HG03108 (cell line): Measurements from ENCODE around the gene HOXB8.
A peak's percentile ranks its signal among the peaks of the same experiment; 100 is the strongest.

Source experiments
- ATAC-seq: cut with Tn5 transposase; IDR thresholded peaks from one replicate; pipeline ENCODE4 v1.9.1; 2021; ENCODE audit warnings: moderate library complexity; ENCODE audit not compliant: unreplicated experiment

The HOXB8 gene

DNA sequence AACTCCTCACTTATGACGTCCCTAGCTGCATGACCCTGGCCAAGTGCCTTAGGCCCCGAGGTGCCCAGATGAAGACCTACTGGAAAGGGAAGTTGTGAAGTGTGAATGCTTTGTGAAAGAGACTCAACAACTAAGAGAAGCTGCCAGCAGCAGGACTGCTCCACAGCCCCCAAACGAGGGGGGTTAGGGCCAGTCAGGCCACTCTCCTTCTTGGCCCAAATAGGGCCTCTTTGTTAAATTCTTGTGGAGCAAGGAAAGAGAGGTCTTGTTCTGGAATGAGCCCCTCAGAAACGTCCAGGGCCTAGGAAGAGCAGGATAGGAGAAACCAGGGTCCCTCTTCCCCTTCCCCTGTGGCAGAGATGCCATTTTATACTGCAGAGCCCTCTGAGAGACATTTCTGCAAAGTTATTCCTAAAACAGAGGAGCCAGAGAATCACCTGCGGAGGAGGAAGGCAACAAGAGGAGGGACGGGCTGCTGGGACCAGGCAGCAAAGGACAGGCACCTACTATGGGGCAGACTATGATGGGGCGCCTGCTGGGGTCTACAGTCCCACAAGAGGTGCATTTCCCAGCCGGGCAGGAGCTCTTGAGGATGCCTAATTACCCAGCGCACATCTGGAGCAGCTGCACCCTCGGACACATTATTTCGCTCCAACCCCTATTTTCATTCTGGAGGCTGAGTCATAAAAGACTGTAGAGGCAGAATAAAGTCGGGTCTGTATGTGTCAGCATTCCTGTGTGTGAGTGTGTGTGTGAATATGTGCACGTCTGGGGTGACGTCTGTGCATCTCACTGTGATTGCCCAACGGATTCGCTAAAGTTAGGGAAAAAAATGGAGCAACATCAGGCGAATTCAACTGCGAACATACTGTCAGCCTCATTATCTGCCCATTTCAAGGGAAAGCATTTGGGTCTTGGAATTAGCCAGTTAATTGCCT lies 22.5 kb upstream of the HOXB8 start:
- ATAC-seq: no peak

DNA sequence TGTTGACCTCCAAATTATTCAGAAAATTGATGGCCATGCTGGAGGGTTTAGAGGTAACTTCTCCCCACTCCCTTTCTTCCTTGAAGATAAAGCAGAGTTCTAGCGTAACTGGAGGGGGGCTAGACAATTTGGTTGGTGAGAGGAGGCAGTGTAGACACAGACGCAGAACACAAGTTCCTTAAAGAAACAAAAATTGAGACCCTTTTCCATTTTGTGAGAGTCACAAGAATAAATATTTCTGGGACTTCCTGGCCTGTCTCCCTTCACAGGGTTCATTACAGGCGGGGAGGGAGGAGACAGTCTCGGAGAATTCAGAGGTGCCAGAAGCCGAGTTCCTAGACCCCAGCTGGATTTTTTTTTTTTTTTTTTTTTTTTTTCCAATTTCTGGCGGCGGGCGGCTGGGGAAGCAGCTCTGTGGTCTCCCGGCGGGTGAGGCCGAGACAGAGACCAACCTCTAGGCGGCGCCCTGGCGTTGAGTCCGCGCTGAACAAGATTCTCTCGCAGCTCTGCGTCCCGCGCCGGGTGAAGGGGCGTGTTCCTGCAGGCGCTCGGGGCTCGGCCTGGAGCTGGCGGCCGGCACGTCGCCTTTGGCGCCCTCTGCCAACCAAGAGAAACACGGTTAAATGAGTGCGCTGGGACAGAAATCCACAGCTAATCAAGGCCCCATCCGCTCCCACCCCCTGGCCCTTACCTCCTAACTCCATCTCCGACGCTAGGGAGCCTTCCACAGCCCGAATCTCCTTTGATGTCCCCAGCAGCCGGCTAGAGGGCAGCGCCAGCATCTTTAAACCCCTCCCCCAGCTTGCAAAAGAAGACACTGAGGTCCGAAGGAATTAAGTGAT lies 21.3 kb upstream of the HOXB8 start:
- ATAC-seq: peak; percentile 52

DNA sequence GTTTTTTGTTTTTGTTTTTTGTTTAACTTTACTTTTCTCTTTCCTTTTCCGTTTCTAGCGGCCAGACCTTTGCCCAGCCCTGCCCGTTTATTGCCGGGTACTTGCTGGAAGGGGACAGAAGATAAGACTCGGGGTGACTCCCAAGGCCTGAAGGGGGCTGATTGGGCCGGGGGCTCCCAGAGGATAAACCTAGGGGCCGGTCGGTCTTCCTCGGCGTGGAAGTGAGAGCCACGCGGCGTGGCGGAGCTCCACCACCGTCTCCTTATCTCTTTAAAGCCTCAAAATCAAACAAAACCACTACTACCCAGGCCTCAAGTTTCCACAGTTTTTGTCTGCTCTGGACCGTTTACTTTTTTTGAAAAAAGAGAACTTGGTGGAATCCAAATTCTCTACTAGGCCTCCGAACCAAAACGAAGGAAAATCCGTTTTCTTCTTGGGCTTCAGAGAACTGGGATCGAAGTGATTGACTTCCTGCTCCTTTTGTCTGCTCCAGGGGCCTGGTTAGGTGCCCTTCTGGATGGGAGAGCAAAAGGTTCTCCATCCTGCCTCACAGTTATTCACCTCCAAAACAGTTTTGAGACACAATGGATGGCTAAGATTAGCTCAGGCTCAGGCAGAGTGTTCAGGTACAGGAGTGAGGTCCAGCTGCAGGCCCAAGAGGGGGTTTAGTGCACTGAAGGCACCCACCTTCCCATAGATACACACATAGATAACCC lies 19.6 kb upstream of the HOXB8 start:
- no peak for ATAC-seq

DNA sequence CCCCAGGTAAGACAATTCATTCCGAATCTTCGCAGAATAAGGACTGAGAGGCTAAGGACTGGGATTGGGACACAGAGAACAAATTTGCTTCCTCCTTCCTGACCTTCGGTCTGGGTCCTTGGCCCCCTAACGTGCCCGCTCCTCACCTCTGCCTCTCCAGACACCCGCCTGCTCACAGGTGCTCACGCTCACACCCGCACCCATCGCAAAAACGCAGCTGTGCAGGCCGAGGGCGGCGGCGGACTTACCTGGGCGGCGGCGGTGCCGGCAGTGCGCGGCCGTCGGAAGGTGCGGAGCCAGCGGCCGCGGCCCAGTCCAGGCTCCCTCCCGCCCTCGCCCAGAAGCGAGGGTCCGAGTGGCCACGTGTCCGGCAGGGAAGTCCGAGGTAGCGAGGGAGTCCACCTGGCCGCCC lies 18.2 kb upstream of the HOXB8 start:
- ATAC-seq: no peak

DNA sequence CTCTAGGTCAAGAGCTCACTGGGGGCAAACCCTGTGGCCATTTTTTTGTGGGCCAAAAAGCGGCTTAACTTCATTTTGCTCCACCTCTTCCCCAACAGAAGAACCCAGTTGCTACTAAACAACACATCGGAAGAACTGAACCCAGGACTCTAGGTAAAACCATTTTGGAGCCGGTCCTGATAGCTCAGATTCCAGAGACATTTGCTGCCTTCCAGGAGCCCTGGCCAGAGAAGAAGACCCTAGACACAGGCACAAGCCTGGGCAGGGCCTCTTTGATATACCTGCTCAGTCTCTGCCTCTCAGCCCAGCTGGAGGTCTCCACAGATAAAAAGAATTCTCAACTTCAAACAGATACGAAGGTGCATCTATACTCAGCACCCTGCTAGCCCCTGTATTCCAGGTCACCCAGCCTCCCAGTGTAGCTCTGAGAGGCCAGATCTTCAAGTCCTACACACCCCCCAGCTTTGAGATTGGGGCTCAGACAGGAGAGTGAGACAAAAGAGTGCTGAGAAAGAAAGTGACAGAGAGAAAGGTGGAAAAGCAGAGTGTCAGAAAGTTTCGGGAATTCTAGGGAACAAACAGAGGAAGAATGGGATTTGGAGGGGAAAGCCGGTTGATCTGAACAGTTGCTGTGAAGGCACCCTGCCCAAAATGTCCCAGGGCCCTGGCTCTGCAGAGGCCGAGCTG lies 17.6 kb upstream of the HOXB8 start:
- ATAC-seq: no peak

DNA sequence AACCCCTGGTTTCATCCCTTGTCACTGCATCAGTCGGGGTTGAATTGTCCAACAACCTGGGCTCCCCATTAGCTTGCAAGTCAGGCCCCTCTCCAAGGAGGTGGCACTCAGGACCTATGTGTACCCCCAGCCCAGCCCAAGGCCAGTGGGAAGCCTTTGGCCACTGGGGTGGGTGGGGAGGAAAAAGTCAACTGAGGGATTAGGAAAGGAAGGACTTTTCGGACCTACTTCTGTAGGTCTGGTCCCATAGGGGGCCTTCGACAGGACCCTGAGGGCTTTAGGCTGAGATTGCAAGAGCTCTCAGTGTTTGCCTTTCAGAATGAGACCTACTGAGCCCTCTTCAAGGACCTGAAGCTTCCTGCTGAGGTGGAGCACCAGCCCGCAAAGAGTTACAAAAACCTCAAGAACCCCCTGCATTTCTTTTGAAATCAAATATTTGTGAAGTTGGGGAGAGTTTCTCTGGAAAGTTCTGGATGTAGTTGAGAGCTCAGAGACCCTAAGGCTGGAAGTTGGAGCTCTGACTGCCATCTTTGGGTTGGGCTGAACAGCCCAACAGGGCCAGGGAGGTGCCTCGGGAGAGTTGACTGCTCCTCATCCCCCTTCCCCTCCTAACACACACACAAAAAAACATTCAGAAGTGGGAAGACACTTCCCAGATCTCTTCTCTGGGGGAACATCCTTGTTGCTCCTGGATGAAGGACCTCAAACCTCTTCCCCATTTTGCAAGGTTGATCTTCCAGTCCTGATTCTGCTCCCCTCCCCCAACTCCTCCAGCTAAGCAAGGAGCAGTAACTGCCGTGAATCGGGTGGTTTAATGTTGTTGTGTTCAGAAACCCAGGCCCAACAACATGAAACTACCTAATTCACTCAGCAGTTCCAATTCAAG lies 16.8 kb upstream of the HOXB8 start:
- no peak for ATAC-seq

DNA sequence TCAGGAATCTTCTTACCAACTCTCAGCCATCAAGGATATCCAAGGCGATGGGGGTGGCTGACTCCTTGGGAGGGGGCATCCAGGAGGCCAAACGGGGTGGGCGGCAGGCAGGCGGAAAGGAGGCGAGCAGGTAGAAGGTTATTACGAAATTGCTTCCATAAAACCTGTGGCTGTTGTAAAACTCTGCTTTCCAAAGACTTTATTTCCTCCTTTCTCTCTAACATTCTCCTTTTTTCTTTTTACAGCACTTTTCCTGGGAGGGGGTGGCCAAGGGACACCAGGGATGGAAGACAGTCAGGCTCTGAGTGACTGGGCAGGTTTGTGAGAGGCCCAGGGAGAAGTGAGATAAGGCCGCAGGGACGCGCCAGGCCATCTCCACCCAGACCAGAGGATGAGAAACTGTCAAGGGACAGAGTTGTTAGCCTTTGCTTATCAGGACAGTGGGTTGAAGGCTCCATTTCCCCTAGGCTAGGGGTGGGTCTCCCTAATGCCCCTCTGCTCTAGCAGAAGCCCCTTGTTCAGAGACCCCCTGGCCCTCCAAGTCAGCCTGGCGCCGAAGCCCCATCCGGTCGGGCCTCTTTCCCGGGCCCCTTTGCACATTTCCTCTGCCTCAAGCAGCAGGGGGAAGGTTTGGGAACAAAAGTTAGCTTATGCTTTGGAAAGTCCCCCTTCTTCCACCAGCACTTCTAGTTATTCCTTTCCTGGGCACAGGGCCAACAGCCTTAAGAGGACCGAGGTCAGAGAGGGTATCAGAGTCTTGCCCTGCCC lies 16.0 kb upstream of the HOXB8 start:
- ATAC-seq: no peak

DNA sequence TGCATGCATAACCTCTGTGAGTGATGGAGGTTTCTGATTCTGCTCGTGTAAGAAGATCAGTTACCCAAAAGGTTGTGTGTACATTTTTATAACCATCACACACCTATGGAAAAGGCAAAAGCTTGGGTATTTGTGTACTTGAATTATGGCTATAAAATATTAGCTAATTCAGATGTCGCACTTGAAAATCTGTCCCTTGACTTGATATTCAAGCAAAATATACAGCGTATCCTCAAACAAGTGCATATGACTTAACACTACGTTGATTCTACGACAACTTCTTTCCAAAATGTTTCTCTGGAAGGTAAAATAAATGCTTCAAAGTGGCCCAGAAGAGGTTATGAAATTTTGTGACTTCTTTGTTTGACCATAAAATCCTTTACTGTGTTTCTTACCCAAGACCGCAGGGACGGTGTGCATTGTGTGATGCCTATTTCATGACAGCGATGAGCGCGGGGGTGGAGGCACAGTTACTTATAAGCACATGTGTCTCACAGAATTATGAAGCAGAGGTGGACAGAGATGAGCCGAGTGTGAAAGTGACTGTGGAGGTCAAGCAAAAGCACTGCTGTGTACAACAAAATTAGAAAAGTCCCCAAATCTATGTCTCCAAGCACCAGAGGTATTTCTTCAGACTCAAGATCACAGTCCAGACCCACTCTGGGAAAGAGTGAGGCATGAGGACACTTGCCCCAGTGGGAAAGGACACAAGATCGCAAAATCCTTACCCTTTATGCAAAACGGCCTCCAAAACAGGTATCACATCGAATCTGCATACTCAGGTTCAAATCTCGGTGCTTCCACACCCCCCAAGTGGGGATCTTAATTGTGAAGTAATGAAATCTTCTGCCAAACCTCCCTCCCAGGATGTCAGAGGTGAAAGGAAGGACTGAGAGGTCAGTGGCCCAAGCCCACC lies 15.2 kb upstream of the HOXB8 start:
- no peak for ATAC-seq

DNA sequence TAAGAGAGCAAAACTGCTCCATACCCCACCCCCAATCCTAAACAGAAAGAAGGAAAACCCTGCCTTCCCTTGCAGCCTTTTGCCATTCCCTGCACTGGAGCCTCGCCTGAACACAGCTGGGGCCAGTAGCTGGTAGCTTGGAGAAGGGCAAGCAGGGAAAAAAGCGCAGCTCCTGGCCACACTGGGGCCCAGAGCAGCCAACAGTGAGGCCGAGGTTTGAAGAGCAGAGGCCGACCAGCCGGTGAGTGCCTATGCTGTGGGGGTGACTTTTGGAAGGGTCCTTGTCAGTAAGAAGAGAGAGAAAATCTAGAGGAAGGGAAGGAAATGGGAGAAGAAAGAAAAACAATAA lies 14.3 kb upstream of the HOXB8 start:
- no peak for ATAC-seq

DNA sequence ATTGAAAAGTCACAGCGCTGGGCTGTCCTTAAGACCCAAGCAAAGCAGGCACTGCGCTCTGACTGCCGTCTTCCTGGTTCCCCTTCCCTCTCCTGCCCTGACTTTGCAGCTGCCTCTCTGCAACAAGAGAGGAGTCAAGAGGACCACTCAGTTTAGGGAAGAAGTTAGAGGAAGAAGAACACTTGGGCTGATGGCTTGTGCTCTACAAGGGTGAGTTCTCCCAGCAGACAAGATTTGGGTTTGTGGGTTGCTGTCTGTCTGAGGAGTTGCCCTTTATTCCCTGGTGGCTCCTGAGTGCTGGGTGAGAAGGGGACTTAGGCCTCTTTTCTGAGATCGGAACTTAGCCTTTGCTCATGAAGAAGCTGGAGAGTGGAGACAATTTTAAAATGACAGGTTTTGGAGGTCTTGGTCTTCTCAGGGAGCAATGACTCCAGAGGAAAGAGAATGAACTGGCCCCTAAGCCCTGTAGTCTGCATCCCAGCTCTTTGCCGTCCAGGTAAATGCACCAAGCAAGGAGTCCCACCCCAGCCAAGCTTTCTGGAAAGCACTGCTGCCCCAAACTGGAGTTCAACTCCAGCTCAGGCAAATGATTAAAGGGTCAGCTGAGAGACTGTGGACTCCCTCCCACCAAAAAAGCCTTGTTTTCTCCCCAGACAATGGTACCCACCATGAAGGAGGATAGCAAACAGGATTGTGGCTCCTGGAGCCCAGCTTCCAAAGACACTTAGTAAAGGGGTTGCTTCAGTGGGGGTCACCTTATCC lies 13.7 kb upstream of the HOXB8 start:
- ATAC-seq: no peak

DNA sequence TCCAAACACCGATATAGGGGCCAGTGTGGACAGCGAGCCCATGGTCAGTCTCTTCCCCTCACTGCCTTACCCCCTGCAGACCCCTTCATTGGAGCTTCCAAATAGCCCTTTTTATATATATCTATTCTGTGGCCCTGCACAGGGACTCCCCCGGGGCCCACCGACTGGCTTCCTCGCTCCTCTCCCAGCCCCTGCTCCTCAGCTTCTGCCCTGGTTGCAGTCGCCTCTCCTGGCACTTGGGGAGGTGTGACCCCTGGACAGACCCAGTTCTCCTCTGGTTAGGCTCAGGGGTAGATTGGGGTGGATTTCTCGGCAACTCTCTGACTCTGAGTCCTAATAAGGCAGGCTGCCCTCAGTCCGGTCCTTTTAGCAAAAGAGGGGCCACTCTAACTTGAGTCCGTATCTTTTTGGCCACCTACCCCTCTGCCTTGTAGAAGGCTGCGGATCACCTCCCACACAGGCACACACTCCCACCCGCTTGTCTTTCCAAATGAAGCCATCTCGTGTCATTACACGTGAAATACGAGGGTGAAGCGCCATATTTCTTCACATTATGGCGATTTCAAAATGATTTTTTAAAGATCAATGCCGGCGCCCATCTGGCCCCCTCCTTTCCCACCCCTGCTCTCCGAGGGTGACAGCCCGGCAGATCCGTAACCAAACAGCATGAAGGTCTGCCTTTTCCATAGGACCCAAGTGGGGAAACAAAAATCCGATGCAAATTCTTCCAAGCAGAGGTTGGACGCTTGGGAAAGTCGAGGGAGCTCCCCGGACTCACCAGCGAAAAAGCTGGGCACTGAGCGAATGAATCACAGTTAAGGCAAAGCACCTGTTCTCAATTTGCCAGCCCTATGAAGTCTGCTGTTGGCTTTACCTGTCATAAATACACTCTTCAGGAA lies 12.8 kb upstream of the HOXB8 start:
- no peak for ATAC-seq

DNA sequence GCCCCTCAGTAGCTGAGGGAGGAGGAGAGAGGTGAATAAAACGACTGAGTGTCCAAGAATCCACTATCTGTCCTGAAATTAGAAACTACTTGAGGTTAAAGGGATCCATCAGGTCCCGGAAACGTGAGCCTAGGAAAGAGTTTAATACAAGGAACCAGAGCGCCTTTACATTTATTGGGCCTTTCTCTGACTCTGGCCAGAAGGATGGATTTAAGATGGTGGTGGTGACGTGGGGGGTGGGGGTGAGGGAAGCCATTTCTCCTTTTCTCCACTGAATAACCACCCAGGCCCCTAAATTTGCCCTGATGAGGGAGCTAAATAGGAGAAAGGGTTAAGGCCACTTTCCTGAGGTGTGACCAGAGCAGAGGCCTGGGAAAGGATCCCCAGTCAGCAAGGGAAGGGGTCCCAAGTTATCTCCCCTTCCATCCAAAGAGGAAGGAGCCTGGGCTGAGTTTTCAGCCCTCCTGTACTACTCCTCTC lies 12.1 kb upstream of the HOXB8 start:
- ATAC-seq: no peak

DNA sequence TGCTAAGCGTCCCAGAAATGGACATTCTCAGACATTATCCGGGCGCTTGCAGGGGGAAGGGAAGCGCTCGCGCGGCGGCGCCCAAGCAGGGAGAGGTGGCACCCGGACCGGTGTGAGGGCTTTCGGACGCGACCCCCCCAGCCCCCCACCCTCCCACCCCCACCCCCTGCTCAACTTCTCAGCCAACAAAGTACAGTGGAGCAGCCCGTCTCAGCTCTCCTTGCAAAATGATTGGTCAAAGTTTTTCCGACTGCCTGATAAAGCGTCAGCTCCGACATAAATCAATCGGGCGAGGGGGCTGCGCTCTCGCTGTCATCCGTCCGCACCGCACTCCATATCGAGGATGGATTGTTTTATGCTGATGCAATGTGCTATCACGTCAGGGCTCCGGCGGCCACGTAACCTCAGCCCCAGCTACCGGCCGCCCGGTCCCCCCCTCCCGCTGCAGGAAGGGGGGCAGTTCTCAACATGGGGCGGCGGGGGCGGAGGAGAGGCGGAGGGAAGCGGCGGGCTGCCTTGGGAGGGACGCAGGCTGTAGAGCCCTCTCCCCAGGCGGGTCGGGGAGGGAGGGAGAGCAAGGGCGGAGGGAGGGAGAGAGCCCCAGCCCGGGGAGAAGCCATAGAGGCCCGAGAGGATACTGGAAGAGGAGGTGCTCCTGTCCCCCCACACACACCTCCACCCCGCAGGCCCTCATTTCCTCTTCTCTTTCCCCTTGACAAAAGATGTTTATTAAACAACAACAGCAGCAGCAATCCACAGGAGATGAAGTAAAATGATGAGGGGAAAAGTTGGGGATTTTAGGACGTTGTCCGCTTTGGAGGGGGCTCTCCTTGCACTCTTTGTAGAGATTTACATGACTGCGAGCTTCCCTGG lies 11.4 kb upstream of the HOXB8 start, which contains the start of gene HOXB9:
HOXB9 (minus strand) TSS at position 114 of the 873 bp plus-strand sequence; CDS start at position 25, 89 bp downstream.
- no peak for ATAC-seq

DNA sequence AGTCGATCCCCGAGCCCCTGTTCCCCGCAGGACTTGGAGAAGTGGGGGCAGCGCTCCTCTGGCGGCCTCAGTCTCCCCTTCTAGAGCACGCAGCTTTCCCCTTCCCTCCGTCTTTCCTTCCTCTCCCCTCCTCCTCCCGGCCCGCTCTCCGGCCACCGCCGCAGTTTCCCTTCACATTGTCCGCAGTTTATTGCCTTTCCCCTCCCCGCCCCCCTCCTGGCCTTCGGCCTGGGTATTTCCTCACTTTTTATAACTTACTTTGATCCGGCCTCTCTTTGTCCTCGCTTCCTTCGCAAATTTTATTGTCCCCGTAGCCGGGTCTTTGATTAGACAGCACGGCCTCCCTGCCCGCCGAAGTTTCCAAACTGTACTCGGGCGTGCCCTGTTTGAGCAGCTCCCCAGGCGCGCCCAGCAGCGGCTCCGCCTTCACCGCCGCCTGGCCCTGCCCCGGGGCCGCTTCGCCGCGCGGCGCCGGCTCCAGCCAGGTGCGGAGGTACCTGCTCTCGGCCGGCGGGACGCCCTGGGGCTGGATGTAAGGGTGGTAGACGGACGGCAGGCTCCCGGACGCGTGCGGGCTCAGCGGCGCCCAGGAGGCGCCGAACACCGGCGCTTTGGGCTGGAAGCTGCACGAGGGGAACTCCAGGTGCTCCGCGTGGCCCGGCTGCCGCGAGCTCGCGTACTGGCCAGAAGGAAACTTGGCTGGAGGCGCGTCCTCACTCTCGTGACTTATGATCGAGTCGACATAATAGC lies 10.6 kb upstream of the HOXB8 start:
- no peak for ATAC-seq
